Peyer's patch (tissue), 4 donors: Measurements from ENCODE around the gene RNF157. TPM values are rescaled to one million over a fixed set of nuclear protein-coding genes. Genes with fewer than 3 reads are reported as not detected.
A peak's percentile ranks its signal among the peaks of the same experiment; 100 is the strongest.

Source experiments
- DNase-seq, 3 donors: peaks; one replicate each; pipeline ENCODE4 v3.0.0-alpha.2; 2017 to 2019
- H3K27ac ChIP-seq, 4 donors: fragments of 200-600 bp; sonication (generic); one replicate each; pipeline ENCODE4 v1.5.1; 2016 to 2019
- H3K27me3 ChIP-seq, 2 donors: fragments of 200-600 bp; sonication (generic); one replicate each; pipeline ENCODE4 v1.5.1; 2019
- H3K36me3 ChIP-seq, 3 donors: fragments of 200-600 bp; sonication (generic); one replicate each; pipeline ENCODE4 v1.5.1; 2016 to 2019
- H3K4me1 ChIP-seq, 4 donors: fragments of 200-600 bp; sonication (generic); one replicate each; pipeline ENCODE4 v1.5.1; 2016 to 2019
- H3K4me3 ChIP-seq, 4 donors: fragments of 200-600 bp; sonication (generic); 1 replicate in 3 of 4; 2 replicates in 1 of 4; pipeline ENCODE4 v1.5.1; 2016 to 2019; ENCODE audit warnings: mild to moderate bottlenecking in 1 of 4
- H3K9me3 ChIP-seq, 4 donors: fragments of 200-600 bp; sonication (generic); one replicate each; pipeline ENCODE4 v1.5.1; 2016 to 2019; ENCODE audit warnings: mild to moderate bottlenecking in 1 of 4
- CTCF ChIP-seq, 6 experiments: fragments of 450-650 bp in 4 of 6; fragments of 200-600 bp in 2 of 6; sonication (generic) in 1 of 6; IDR thresholded peaks; one replicate each; pipeline ENCODE4 v1.5.1; 2017 to 2019; ENCODE audit warnings: antibody characterized with exemption in 6 of 6, mild to moderate bottlenecking in 3 of 6, moderate library complexity in 1 of 6
- POLR2A ChIP-seq, 2 donors: fragments of 450-650 bp; IDR thresholded peaks; one replicate each; pipeline ENCODE4 v1.5.1; 2017; ENCODE audit warnings: antibody characterized with exemption in 2 of 2, mild to moderate bottlenecking in 2 of 2, moderate library complexity in 2 of 2
- total RNA-seq, 4 donors: library from RNA; depleted of rRNA; stranded (reverse); fragments of >200 nt; gene quantifications; one replicate each; pipeline ENCODE4 v1.1.0, GENCODE V29; 2016

RNF157 gene
- total RNA-seq, 4 donors from 2014 or later, result 73.4 to 115 (median 106) TPM

- TF ChIP-seq POLR2A (IDR thresholded peaks at IDR 0.05) (no peak), CTCF (IDR thresholded peaks at IDR 0.05) (no peak)
- no peak overlapping the region for H3K27ac ChIP-seq
- H3K4me3 ChIP-seq, result no peak overlapping the region
- H3K4me1 ChIP-seq, result no peaks in the 10 kb centered on the region
- no peaks in the 10 kb centered on the region for H3K27me3 ChIP-seq
- H3K36me3 ChIP-seq, result peaks cover 0 to under 1% (median 0%) of the 10 kb centered on the region in 3 donors
- H3K9me3 ChIP-seq, result no peaks in the 10 kb centered on the region
- peak in 1 of 3 donors; percentile 34 for DNase-seq
Observed at GRCh38 chr17:76152591-76152990, 87.7 kb downstream of the RNF157 start.

GRCh38 chr17:76151896-76152454 lies 88.3 kb downstream of the RNF157 start:
- H3K27ac ChIP-seq, result no peak overlapping the region
- no peaks in the 10 kb centered on the region for H3K4me1 ChIP-seq
- TF ChIP-seq POLR2A (IDR thresholded peaks at IDR 0.05) (no peak), CTCF (IDR thresholded peaks at IDR 0.05) (no peak)
- no peaks in the 10 kb centered on the region for H3K27me3 ChIP-seq
- H3K4me3 ChIP-seq, result no peak overlapping the region
- DNase-seq, result peak in 1 of 3 donors; percentile 20
- no peaks in the 10 kb centered on the region for H3K9me3 ChIP-seq
- H3K36me3 ChIP-seq, result no peaks in the 10 kb centered on the region

- peak in 1 of 3 donors; percentile 27 for DNase-seq
- H3K4me3 ChIP-seq, result no peak overlapping the region
- TF ChIP-seq POLR2A (IDR thresholded peaks at IDR 0.05) (no peak), CTCF (IDR thresholded peaks at IDR 0.05) (no peak)
- H3K27ac ChIP-seq, result peak overlapping the region in 1 of 4 donors; percentile 11
- no peaks in the 10 kb centered on the region for H3K36me3 ChIP-seq
- no peaks in the 10 kb centered on the region for H3K9me3 ChIP-seq
- no peaks in the 10 kb centered on the region for H3K27me3 ChIP-seq
- peaks cover 0 to 5% (median 2%) of the 10 kb centered on the region in 4 donors for H3K4me1 ChIP-seq
Observed at GRCh38 chr17:76150712-76151622, 89.3 kb downstream of the RNF157 start.

- no peaks in the 10 kb centered on the region for H3K36me3 ChIP-seq
- H3K27ac ChIP-seq, result no peak overlapping the region
- peak in 2 of 3 donors; percentile 22 to 40 for DNase-seq
- TF ChIP-seq POLR2A (IDR thresholded peaks at IDR 0.05) (no peak), CTCF (IDR thresholded peaks at IDR 0.05) (no peak)
- peaks cover 0 to 19% (median 7%) of the 10 kb centered on the region in 4 donors for H3K4me1 ChIP-seq
- H3K4me3 ChIP-seq, result no peak overlapping the region
- H3K27me3 ChIP-seq, result no peaks in the 10 kb centered on the region
- no peaks in the 10 kb centered on the region for H3K9me3 ChIP-seq
Observed at GRCh38 chr17:76149214-76149613, 91.1 kb downstream of the RNF157 start.

GRCh38 chr17:76148015-76148326 lies 92.3 kb downstream of the RNF157 start:
- H3K4me3 ChIP-seq, result no peak overlapping the region
- no peak overlapping the region for H3K27ac ChIP-seq
- H3K36me3 ChIP-seq, result no peaks in the 10 kb centered on the region
- DNase-seq, result no peak
- H3K4me1 ChIP-seq, result peaks cover 0 to 19% (median 7%) of the 10 kb centered on the region in 4 donors
- no peak for TF ChIP-seq POLR2A (IDR thresholded peaks at IDR 0.05)
- TF ChIP-seq CTCF (IDR thresholded peaks at IDR 0.05), result no peak
- H3K9me3 ChIP-seq, result no peaks in the 10 kb centered on the region
- no peaks in the 10 kb centered on the region for H3K27me3 ChIP-seq
